Thyroid gland (tissue), 4 donors: ENCODE measurements around the gene ZNG1A.
"Not testable (repeated sequence)": the region's sequence is repeated elsewhere in the genome, so short reads cannot be mapped to it uniquely, and the experiment has no call there.

Experiments
- CTCF ChIP-seq, 6 experiments: fragments of 200-600 bp in 3 of 6; fragments of 450-650 bp in 3 of 6; sonication (generic) in 3 of 6; IDR thresholded peaks; one replicate each; pipeline ENCODE4 v1.5.1; 2016 to 2019; ENCODE audit warnings: antibody characterized with exemption in 6 of 6, mild to moderate bottlenecking in 2 of 6, inconsistent platforms in 1 of 6, moderate library complexity in 1 of 6
- POLR2A ChIP-seq, 2 donors: fragments of 450-650 bp; IDR thresholded peaks; one replicate each; pipeline ENCODE4 v1.6.1; 2017; ENCODE audit warnings: antibody characterized with exemption in 2 of 2, mild to moderate bottlenecking in 2 of 2, moderate library complexity in 1 of 2

- TF ChIP-seq CTCF, POLR2A (IDR thresholded peaks at IDR 0.05): not testable (repeated sequence)
These were observed 72.9 kb downstream of the ZNG1A start for GRCh38 chr9:105991-106390.
